HCT116 (cell line): ENCODE results near the gene PLAU.

Experiments
- CBX3 ChIP-seq: IDR thresholded peaks from 2 replicates; pipeline ENCODE4 v1.6.1; 2012; ENCODE audit warnings: low read depth
- CTCF ChIP-seq, 3 experiments: fragments of 200-600 bp in 1 of 3; sonication (generic) in 1 of 3; IDR thresholded peaks in 2 of 3; conservative IDR thresholded peaks in 1 of 3; 2 replicates each; pipeline ENCODE4 v1.5.1; 2012 to 2017; ENCODE audit warnings: low read depth in 2 of 3, low read length in 2 of 3, antibody characterized with exemption in 1 of 3, borderline replicate concordance in 1 of 3, control low read depth in 1 of 3, mild to moderate bottlenecking in 1 of 3, mixed read lengths in 1 of 3, mixed run types in 1 of 3, moderate library complexity in 1 of 3; ENCODE audit not compliant: insufficient read depth in 1 of 3
- ELF1 ChIP-seq: IDR thresholded peaks from 2 replicates; pipeline ENCODE4 v1.6.1; 2012; ENCODE audit warnings: low read depth, borderline replicate concordance
- EZH2 ChIP-seq: fragments of 200-600 bp; sonication (generic); IDR thresholded peaks from 2 replicates; pipeline ENCODE4 v1.6.1; 2017; ENCODE audit warnings: antibody characterized with exemption, mixed run types
- MAX ChIP-seq: IDR thresholded peaks from 2 replicates; pipeline ENCODE4 v1.6.1; 2012
- POLR2A ChIP-seq: IDR thresholded peaks from 2 replicates; pipeline ENCODE4 v1.7.0; 2011; ENCODE audit warnings: borderline replicate concordance; ENCODE audit not compliant: insufficient read depth, insufficient read length; ENCODE audit errors: extremely low read depth
- POLR2AphosphoS5 ChIP-seq: IDR thresholded peaks from 2 replicates; pipeline ENCODE4 v1.6.1; 2011; ENCODE audit warnings: mild to moderate bottlenecking, low read depth, low read length, moderate library complexity
- RAD21 ChIP-seq: IDR thresholded peaks from 2 replicates; pipeline ENCODE4 v1.6.1; 2012; ENCODE audit warnings: low read depth, mild to moderate bottlenecking
- REST ChIP-seq: IDR thresholded peaks from 2 replicates; pipeline ENCODE4 v1.6.1; 2012; ENCODE audit warnings: low read depth
- SP1 ChIP-seq: IDR thresholded peaks from 2 replicates; pipeline ENCODE4 v1.6.1; 2012; ENCODE audit warnings: low read depth
- SRF ChIP-seq: IDR thresholded peaks from 2 replicates; pipeline ENCODE4 v1.6.1; 2012; ENCODE audit warnings: low read depth
- YY1 ChIP-seq: IDR thresholded peaks from 2 replicates; pipeline ENCODE4 v1.6.1; 2011; ENCODE audit warnings: low read length, low read depth, moderate library complexity, mild to moderate bottlenecking; ENCODE audit not compliant: insufficient replicate concordance; ENCODE audit errors: extremely low read depth
- ZBTB33 ChIP-seq: IDR thresholded peaks from 2 replicates; pipeline ENCODE4 v1.6.1; 2011; ENCODE audit warnings: mild to moderate bottlenecking, low read length, moderate library complexity; ENCODE audit not compliant: insufficient replicate concordance; ENCODE audit errors: extremely low read depth

- no peak for TF ChIP-seq CBX3
- TF ChIP-seq REST, result no peak
- TF ChIP-seq CTCF (IDR thresholded peaks at IDR 0.05 in 2 of 3, conservative IDR thresholded peaks at IDR 0.05 in 1 of 3; ENCODE audit: borderline replicate concordance in 1 of 3, insufficient read depth in 1 of 3, low read depth in 2 of 3, low read length in 2 of 3), result no peak
- no peak for TF ChIP-seq YY1
- TF ChIP-seq SRF, result no peak
- TF ChIP-seq RAD21, result no peak
- TF ChIP-seq ZBTB33, result no peak
- TF ChIP-seq ELF1, result no peak
- TF ChIP-seq POLR2A, result no peak
- TF ChIP-seq SP1, result no peak
- TF ChIP-seq EZH2, result no peak
- TF ChIP-seq MAX, result no peak
- no peak for TF ChIP-seq POLR2AphosphoS5
These were observed 29.6 kb upstream of the PLAU start for GRCh38 chr10:73881221-73881919.
